GM23248 (cell line): Measurements from ENCODE around the gene CD300E. TPM values are rescaled to one million over a fixed set of nuclear protein-coding genes. Genes with fewer than 3 reads are reported as not detected.
"Not testable (repeated sequence)": the region's sequence is repeated elsewhere in the genome, so short reads cannot be mapped to it uniquely, and the experiment has no call there.

Experiments
- DNase-seq: peaks from one replicate; pipeline ENCODE4 v3.0.0-alpha.2; 2015
- H2AFZ ChIP-seq: fragments of 200-600 bp; sonication (generic); 2 replicates; pipeline ENCODE4 v1.6.1; 2016; ENCODE audit warnings: antibody characterized with exemption
- H3F3A ChIP-seq: fragments of 200-600 bp; sonication (generic); 2 replicates; pipeline ENCODE4 v1.6.1; 2016; ENCODE audit warnings: mild to moderate bottlenecking, antibody characterized with exemption, mixed run types; ENCODE audit not compliant: insufficient read depth
- H3K27ac ChIP-seq: fragments of 200-600 bp; sonication (generic); 2 replicates; pipeline ENCODE4 v1.5.1; 2016; ENCODE audit warnings: mild to moderate bottlenecking
- H3K27me3 ChIP-seq: fragments of 200-600 bp; sonication (generic); replicated peaks from 2 replicates; pipeline ENCODE4 v1.6.1; 2016; ENCODE audit warnings: mild to moderate bottlenecking; ENCODE audit not compliant: insufficient read depth
- H3K36me3 ChIP-seq: fragments of 200-600 bp; sonication (generic); 2 replicates; pipeline ENCODE4 v1.6.1; 2016; ENCODE audit warnings: low read depth, mild to moderate bottlenecking
- H3K4me1 ChIP-seq: fragments of 200-600 bp; sonication (generic); 2 replicates; pipeline ENCODE4 v1.6.1; 2016; ENCODE audit warnings: mild to moderate bottlenecking; ENCODE audit not compliant: insufficient read depth
- H3K4me2 ChIP-seq: fragments of 200-600 bp; sonication (generic); one replicate; pipeline ENCODE4 v1.6.1; 2016; ENCODE audit warnings: mild to moderate bottlenecking; ENCODE audit not compliant: unreplicated experiment
- H3K4me3 ChIP-seq: fragments of 200-600 bp; sonication (generic); 2 replicates; pipeline ENCODE4 v1.5.1; 2016; ENCODE audit warnings: mild to moderate bottlenecking
- H3K79me2 ChIP-seq: fragments of 200-600 bp; sonication (generic); 2 replicates; pipeline ENCODE4 v1.6.1; 2016; ENCODE audit warnings: mild to moderate bottlenecking; ENCODE audit not compliant: insufficient read depth
- H3K9ac ChIP-seq: fragments of 200-600 bp; sonication (generic); 2 replicates; pipeline ENCODE4 v1.6.1; 2016; ENCODE audit warnings: mild to moderate bottlenecking
- H3K9me2 ChIP-seq: fragments of 200-600 bp; sonication (generic); 2 replicates; pipeline ENCODE4 v1.6.1; 2016; ENCODE audit warnings: mixed run types, mild to moderate bottlenecking, moderate library complexity; ENCODE audit not compliant: insufficient read depth
- H3K9me3 ChIP-seq: fragments of 200-600 bp; sonication (generic); one replicate; pipeline ENCODE4 v1.6.1; 2017; ENCODE audit warnings: low read depth
- H4K20me1 ChIP-seq: fragments of 200-600 bp; sonication (generic); 2 replicates; pipeline ENCODE4 v1.6.0; 2016; ENCODE audit not compliant: insufficient read depth
- EZH2 ChIP-seq: fragments of 200-600 bp; sonication (generic); IDR thresholded peaks from 2 replicates; pipeline ENCODE4 v1.6.1; 2018; ENCODE audit warnings: antibody characterized with exemption, mild to moderate bottlenecking; ENCODE audit not compliant: insufficient read depth, poor library complexity, severe bottlenecking
- EZH2phosphoT487 ChIP-seq: fragments of 200-600 bp; sonication (generic); IDR thresholded peaks from 2 replicates; pipeline ENCODE4 v1.6.1; 2018; ENCODE audit warnings: antibody characterized with exemption, moderate library complexity, mild to moderate bottlenecking, low read depth; ENCODE audit not compliant: insufficient read depth
- WGBS, 2 experiments: methylation state at CpG; one replicate each; pipeline ENCODE4 v1.1.6; 2015 to 2017; ENCODE audit warnings: low lambda C conversion rate in 2 of 2, low coverage in 1 of 2; ENCODE audit errors: missing lambda C conversion rate in 2 of 2; 5-methylcytosine and 5-hydroxymethylcytosine counted together
- in situ Hi-C: fragments of 300-500 bp; cut with MboI; formaldehyde crosslinking; loops from 2 replicates; pipeline ENCODE4 v1.15.0; 2020
- polyA plus RNA-seq: library from polyadenylated mRNA; unstranded; fragments of >200 nt; fragmentation: Nextera tagmentation; extraction: Ambion mirVana; gene quantifications from 2 replicates; pipeline ENCODE4 v1.2.1, GENCODE V29; 2016
- total RNA-seq: library from RNA; depleted of rRNA; stranded (reverse); fragments of >200 nt; shearing (Covaris generic); gene quantifications from 2 replicates; pipeline ENCODE4 v1.2.3, GENCODE V29; 2014

CD300E gene
- total and polyA plus RNA-seq, 2 experiments from 2014 or later = not detected

GRCh38 chr17:74639704-74640151 lies 16.2 kb upstream of the CD300E start:
- H3K27me3 ChIP-seq = no peaks in the 10 kb centered on the region; the same call in none of the 2 replicates
- WGBS, 2 experiments = 62 to 65% methylated on average over 10 of the region's 10 CpGs

GRCh38 chr17:74637926-74638325 lies 14.4 kb upstream of the CD300E start:
- no peak overlapping the region for H3K4me2 ChIP-seq
- no peaks in the 10 kb centered on the region for H3K9me2 ChIP-seq
- no peak overlapping the region for H3K4me3 ChIP-seq
- H3K9ac ChIP-seq = no peak overlapping the region
- WGBS, 2 experiments = 51 to 69% methylated on average over 2 of the region's 2 CpGs
- no peaks in the 10 kb centered on the region; the same call in none of the 2 replicates for H3K27me3 ChIP-seq
- H3K36me3 ChIP-seq = no peaks in the 10 kb centered on the region
- in situ Hi-C loops = no loop called here
- 0 out of 2 replicates have a peak, but pooled peaks cover 3% of the 10 kb centered on the region for H3F3A ChIP-seq
- no peaks in the 10 kb centered on the region for H3K79me2 ChIP-seq
- H3K27ac ChIP-seq = no peak overlapping the region
- no peak overlapping the region for H2AFZ ChIP-seq
- H3K4me1 ChIP-seq = no peaks in the 10 kb centered on the region
- TF ChIP-seq EZH2phosphoT487 = no peak
- TF ChIP-seq EZH2 = no peak
- no peaks in the 10 kb centered on the region for H4K20me1 ChIP-seq
- no peak for DNase-seq
- H3K9me3 ChIP-seq = no peaks in the 10 kb centered on the region

More at GRCh38 chr17:74639704-74640151, 16.2 kb upstream of the CD300E start:
- H3K9me2 ChIP-seq = no peaks in the 10 kb centered on the region
- no peaks in the 10 kb centered on the region for H4K20me1 ChIP-seq
- H3K9me3 ChIP-seq = no peaks in the 10 kb centered on the region
- H3K27ac ChIP-seq = no peak overlapping the region
- DNase-seq = no peak
- H3K36me3 ChIP-seq = no peaks in the 10 kb centered on the region
- TF ChIP-seq EZH2 = no peak
- TF ChIP-seq EZH2phosphoT487 = no peak
- no peaks in the 10 kb centered on the region for H3K4me1 ChIP-seq
- H3K79me2 ChIP-seq = no peaks in the 10 kb centered on the region
- in situ Hi-C loops = no loop called here
- no peak overlapping the region for H3K4me3 ChIP-seq
- no peak overlapping the region for H3K4me2 ChIP-seq
- no peak overlapping the region for H3K9ac ChIP-seq
- no peak overlapping the region for H2AFZ ChIP-seq
- no peaks in the 10 kb centered on the region for H3F3A ChIP-seq

GRCh38 chr17:74637265-74637664 lies 13.7 kb upstream of the CD300E start:
- in situ Hi-C loops = no loop called here
- DNase-seq = no peak
- H3K27me3 ChIP-seq = no peaks in the 10 kb centered on the region; the same call in none of the 2 replicates
- H3K9ac ChIP-seq = no peak overlapping the region
- H4K20me1 ChIP-seq = no peaks in the 10 kb centered on the region
- no peaks in the 10 kb centered on the region for H3K4me1 ChIP-seq
- no peak overlapping the region for H2AFZ ChIP-seq
- no peaks in the 10 kb centered on the region for H3K9me2 ChIP-seq
- TF ChIP-seq EZH2phosphoT487 (no peak), EZH2 (no peak)
- peaks cover 7% of the 10 kb centered on the region; the same call in 1 of the 2 replicates for H3F3A ChIP-seq
- H3K9me3 ChIP-seq = no peaks in the 10 kb centered on the region
- H3K27ac ChIP-seq = no peak overlapping the region
- no peaks in the 10 kb centered on the region for H3K36me3 ChIP-seq
- no peaks in the 10 kb centered on the region for H3K79me2 ChIP-seq
- 60 to 65% methylated on average over 11 of the region's 11 CpGs for WGBS, 2 experiments
- no peak overlapping the region for H3K4me3 ChIP-seq
- H3K4me2 ChIP-seq = no peak overlapping the region

GRCh38 chr17:74636541-74637085 lies 13.1 kb upstream of the CD300E start:
- 20 to 21% methylated on average over 9 to 10 of the region's 10 CpGs for WGBS, 2 experiments
- H3K4me2 ChIP-seq, H4K20me1 ChIP-seq, H2AFZ ChIP-seq, in situ Hi-C loops, H3K9me2 ChIP-seq, H3K4me3 ChIP-seq, H3K27me3 ChIP-seq, H3K36me3 ChIP-seq, H3K4me1 ChIP-seq, DNase-seq, H3K79me2 ChIP-seq, H3K27ac ChIP-seq, H3K9ac ChIP-seq, H3K9me3 ChIP-seq: not testable (repeated sequence)
- peaks cover 13% of the 10 kb centered on the region; the same call in 1 of the 2 replicates for H3F3A ChIP-seq
